Measurements from ENCODE around the gene TOPBP1.

Gene TOPBP1

DNA sequence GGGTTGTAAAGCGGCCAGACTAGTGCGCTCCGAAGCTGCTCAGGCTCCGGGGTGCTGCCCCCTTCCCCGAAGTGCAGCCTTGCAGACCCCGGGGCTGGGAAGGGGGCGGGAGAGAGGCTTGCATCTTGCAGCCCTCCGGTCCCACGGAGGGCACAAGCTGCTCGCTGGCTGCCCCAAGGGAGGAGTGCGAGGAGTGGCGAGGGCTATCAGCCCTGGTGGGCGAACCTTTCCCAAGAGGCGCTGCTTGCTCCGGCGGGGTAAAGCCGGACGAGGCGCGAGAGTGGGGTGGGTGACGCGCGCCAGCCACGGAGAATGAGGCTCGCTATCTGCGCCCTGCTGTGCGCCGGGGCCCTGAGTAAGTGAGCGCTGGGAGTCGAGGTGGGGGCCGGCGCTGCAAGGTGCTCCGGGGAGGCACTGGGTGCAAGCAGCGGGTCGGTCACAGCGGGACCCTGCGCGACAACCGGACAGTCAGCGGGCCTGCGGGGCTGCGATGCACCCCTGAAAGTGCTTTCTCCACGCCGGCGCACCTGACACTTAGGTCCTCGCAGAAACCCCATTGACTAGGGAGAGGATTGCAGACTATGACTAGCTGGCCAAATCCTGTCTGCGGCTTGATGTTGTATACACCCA, 12.7 kb upstream of the TOPBP1 start:
- TF ChIP-seq TAF1 (IDR thresholded peaks at IDR 0.05; ENCODE audit: borderline replicate concordance, insufficient read depth, low read length) (no peak), FOXP2 (optimal IDR thresholded peaks at IDR 0.05; ENCODE audit: borderline replicate concordance, extremely low read depth, extremely low read length, insufficient read depth) (no peak), SIN3A (IDR thresholded peaks at IDR 0.05; ENCODE audit: borderline replicate concordance, insufficient read depth, low read length) (no peak), POLR2AphosphoS5 (IDR thresholded peaks at IDR 0.05; ENCODE audit: low read depth, low read length) (no peak)
- TF ChIP-seq, protein P1, sequence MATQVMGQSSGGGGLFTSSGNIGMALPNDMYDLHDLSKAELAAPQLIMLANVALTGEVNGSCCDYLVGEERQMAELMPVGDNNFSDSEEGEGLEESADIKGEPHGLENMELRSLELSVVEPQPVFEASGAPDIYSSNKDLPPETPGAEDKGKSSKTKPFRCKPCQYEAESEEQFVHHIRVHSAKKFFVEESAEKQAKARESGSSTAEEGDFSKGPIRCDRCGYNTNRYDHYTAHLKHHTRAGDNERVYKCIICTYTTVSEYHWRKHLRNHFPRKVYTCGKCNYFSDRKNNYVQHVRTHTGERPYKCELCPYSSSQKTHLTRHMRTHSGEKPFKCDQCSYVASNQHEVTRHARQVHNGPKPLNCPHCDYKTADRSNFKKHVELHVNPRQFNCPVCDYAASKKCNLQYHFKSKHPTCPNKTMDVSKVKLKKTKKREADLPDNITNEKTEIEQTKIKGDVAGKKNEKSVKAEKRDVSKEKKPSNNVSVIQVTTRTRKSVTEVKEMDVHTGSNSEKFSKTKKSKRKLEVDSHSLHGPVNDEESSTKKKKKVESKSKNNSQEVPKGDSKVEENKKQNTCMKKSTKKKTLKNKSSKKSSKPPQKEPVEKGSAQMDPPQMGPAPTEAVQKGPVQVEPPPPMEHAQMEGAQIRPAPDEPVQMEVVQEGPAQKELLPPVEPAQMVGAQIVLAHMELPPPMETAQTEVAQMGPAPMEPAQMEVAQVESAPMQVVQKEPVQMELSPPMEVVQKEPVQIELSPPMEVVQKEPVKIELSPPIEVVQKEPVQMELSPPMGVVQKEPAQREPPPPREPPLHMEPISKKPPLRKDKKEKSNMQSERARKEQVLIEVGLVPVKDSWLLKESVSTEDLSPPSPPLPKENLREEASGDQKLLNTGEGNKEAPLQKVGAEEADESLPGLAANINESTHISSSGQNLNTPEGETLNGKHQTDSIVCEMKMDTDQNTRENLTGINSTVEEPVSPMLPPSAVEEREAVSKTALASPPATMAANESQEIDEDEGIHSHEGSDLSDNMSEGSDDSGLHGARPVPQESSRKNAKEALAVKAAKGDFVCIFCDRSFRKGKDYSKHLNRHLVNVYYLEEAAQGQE (IDR thresholded peaks at IDR 0.05; ENCODE audit: insufficient read depth in 1 of 2, low read depth in 2 of 2, low read length in 2 of 2) = no peak

DNA sequence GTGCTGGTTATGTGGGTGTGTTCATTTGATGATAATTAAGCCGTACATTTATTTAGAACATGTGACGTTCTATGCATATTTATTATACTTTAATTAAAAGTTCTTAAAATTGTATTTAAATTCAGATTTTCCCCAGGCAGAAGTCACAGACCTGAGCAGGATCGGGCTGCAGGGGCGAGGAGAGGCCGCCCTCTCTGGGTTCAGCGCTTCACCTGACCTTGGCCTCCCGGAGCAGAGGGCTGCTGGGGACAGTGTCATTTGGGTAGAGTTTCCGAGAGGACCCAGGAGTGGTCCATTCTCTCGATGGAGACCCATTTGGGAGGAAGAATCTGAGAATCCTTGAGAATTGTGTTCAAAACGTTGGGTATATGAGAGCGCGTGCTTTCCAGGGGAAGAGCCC, 12.0 kb upstream of the TOPBP1 start:
- TF ChIP-seq TAF1 (IDR thresholded peaks at IDR 0.05; ENCODE audit: borderline replicate concordance, insufficient read depth, low read length) (no peak), FOXP2 (optimal IDR thresholded peaks at IDR 0.05; ENCODE audit: borderline replicate concordance, extremely low read depth, extremely low read length, insufficient read depth) (no peak)

DNA sequence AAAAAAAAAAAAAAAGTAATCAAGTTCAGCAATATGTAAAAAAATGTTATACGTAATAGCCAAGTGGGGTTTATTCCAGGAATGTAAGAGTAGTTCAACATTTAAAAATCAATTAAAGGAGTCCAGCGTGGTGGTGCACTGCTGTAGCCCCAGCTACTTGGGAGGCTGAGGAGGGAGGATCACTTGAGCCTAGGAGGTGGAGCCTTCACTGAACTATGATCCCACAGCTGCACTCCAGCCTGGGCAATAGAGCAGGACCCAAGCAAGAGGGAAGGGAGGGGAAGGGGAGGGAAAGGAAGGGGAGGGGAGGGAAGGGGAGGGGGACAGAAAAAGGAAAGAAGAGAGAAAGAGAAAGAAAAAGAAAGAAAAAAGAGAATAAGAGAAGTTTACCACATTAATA, 10.7 kb upstream of the TOPBP1 start:
- TF ChIP-seq SIN3A (IDR thresholded peaks at IDR 0.05; ENCODE audit: borderline replicate concordance, insufficient read depth, low read length) (no peak), FOXP2 (optimal IDR thresholded peaks at IDR 0.05; ENCODE audit: borderline replicate concordance, extremely low read depth, extremely low read length, insufficient read depth) (no peak)

DNA sequence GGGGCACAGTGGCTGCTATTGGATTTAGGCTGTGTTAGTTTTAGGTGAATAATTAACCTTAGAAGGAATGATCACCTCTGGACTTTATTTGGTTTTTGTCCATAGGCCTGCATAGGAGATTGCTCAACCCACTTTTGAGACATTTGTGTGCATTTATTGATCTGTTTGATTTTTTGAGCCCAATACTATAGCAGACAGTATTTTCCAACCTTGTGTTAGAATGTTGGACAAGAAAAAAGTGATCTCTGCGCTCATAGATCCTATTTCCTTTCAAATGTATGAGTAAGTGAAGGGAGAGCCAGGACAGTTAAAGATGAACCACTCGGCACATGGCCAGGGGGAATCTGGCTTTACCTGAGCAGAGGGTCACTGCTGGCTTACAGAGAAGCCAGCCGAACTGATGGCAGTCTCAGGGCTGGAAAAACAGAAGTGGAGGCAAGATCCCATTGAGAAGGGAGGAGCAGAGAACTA, 8.8 kb upstream of the TOPBP1 start:
- TF ChIP-seq FOXP2 (optimal IDR thresholded peaks at IDR 0.05; ENCODE audit: borderline replicate concordance, extremely low read depth, extremely low read length, insufficient read depth) (no peak), SIN3A (IDR thresholded peaks at IDR 0.05; ENCODE audit: borderline replicate concordance, insufficient read depth, low read length) (no peak), POLR2AphosphoS5 (IDR thresholded peaks at IDR 0.05; ENCODE audit: low read depth, low read length) (no peak), TAF1 (IDR thresholded peaks at IDR 0.05; ENCODE audit: borderline replicate concordance, insufficient read depth, low read length) (no peak)
- TF ChIP-seq, protein P1 (IDR thresholded peaks at IDR 0.05; ENCODE audit: insufficient read depth in 1 of 2, low read depth in 2 of 2, low read length in 2 of 2) = no peak

DNA sequence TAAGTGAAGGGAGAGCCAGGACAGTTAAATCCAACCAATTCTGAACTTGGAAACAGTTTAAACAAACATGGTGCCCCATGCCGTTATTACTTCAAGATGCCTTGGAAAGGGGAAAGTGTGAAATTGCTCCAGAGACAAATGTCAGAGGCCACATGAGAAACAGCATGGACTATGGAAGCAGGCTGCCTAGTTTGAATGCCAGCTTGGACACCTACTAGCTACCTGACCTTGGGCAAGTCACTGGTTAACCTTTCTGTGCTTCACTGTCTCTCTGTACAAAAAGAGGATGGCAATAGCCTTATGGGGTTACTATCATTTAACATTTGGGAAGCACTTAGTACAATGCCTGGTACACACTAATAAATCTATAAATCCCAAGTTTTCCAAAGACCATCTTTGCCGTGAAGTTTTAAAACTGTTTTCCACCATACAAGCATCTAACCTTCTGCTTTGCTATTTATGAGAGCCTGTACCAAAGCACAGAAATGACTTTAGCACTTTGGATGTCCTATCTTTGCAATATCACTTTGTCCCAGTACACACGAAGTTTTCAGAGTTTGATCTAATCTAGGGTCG, 8.3 kb upstream of the TOPBP1 start:
- TF ChIP-seq SIN3A (IDR thresholded peaks at IDR 0.05; ENCODE audit: borderline replicate concordance, insufficient read depth, low read length) (no peak), POLR2AphosphoS5 (IDR thresholded peaks at IDR 0.05; ENCODE audit: low read depth, low read length) (no peak), TAF1 (IDR thresholded peaks at IDR 0.05; ENCODE audit: borderline replicate concordance, insufficient read depth, low read length) (no peak), FOXP2 (optimal IDR thresholded peaks at IDR 0.05; ENCODE audit: borderline replicate concordance, extremely low read depth, extremely low read length, insufficient read depth) (no peak)
- TF ChIP-seq, protein P1 (IDR thresholded peaks at IDR 0.05; ENCODE audit: insufficient read depth in 1 of 2, low read depth in 2 of 2, low read length in 2 of 2) = no peak

DNA sequence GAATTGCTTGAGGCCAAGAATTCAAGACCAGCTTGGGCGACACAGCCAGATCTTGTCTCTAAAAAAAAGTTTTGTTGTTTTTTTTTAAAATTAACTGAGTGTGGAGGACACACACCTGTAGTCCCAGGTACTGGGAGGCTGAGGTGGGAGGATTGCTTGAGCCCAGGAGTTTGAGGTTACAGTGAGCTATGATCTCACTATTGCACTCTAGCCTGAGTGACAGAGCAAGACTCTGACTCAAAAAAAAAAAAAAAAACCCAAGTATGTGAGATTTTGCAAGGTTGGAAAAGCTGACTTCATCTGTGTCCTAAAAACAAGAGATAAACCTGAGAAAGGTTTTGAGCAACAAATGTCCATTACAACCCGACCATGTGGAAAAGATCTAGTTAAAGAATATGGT, 5.4 kb upstream of the TOPBP1 start:
- no peak for TF ChIP-seq POLR2AphosphoS5 (IDR thresholded peaks at IDR 0.05; ENCODE audit: low read depth, low read length)
- no peak for TF ChIP-seq TAF1 (IDR thresholded peaks at IDR 0.05; ENCODE audit: borderline replicate concordance, insufficient read depth, low read length)
- TF ChIP-seq SIN3A (IDR thresholded peaks at IDR 0.05; ENCODE audit: borderline replicate concordance, insufficient read depth, low read length) = no peak
- TF ChIP-seq, protein P1 (IDR thresholded peaks at IDR 0.05; ENCODE audit: insufficient read depth in 1 of 2, low read depth in 2 of 2, low read length in 2 of 2) = no peak
- no peak for TF ChIP-seq FOXP2 (optimal IDR thresholded peaks at IDR 0.05; ENCODE audit: borderline replicate concordance, extremely low read depth, extremely low read length, insufficient read depth)
